ENCODE measurements around the gene OR1N1.
"Not testable (repeated sequence)": the region's sequence is repeated elsewhere in the genome, so short reads cannot be mapped to it uniquely, and the experiment has no call there.

The OR1N1 gene, protein sequence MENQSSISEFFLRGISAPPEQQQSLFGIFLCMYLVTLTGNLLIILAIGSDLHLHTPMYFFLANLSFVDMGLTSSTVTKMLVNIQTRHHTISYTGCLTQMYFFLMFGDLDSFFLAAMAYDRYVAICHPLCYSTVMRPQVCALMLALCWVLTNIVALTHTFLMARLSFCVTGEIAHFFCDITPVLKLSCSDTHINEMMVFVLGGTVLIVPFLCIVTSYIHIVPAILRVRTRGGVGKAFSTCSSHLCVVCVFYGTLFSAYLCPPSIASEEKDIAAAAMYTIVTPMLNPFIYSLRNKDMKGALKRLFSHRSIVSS

GRCh38 chr9:122527193-122527592, at the start of gene OR1N1:
OR1N1 (minus strand) TSS chr9:122527293; CDS start chr9:122527293, 0 bp downstream.
- no peak for DNase-seq

GRCh38 chr9:122572456-122572855, 45.4 kb upstream of the OR1N1 start:
- no peak for DNase-seq

DNA sequence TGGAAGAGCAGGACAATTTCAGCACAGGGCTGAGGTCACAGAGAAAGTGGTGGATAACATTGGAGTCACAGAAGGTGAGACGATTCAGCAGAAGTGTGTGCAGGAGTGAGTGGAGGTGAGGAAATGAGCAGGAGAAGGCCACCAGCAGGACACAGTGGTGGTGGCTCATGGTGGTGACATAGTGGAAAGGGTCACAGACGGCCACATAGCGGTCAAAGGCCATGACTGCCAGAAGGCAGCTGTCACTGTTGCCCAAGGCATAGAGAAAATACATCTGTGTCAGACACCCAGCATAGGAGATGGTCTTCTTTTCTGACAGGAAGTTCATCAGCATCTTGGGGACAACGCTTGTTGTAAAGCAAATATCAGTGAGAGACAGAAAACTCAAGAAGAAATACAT, 40.8 kb upstream of the OR1N1 start:
- DNase-seq = no peak

- DNase-seq = no peak
These were observed 35.2 kb upstream of the OR1N1 start for GRCh38 chr9:122562134-122562760.

DNA sequence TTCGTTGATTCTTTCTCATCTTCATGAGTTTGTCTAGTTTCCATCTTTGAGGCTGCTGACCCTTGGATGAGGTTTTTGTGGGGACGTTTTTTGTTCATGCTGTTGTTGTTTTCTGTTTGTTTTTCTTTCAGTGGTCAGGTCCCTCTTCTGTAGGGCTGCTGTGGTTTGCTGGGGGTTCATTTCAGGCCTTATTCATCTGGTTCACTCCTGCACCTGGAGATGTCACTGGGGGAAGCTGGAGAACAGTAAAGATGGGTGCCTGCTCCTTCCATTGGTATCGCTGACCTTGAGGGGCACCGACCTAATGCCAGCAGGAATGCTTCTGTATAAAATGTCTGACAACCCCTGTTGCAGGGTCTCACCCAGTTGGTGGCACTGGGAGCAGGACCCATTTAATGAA, 34.4 kb upstream of the OR1N1 start:
- no peak for DNase-seq

GRCh38 chr9:122552812-122553211, 25.7 kb upstream of the OR1N1 start, which contains the start of gene OR1N2:
OR1N2 (plus strand) TSS chr9:122553112; CDS start chr9:122553212, 100 bp downstream.
- DNase-seq = no peak

GRCh38 chr9:122551371-122551770, 24.3 kb upstream of the OR1N1 start:
- DNase-seq = no peak

DNA sequence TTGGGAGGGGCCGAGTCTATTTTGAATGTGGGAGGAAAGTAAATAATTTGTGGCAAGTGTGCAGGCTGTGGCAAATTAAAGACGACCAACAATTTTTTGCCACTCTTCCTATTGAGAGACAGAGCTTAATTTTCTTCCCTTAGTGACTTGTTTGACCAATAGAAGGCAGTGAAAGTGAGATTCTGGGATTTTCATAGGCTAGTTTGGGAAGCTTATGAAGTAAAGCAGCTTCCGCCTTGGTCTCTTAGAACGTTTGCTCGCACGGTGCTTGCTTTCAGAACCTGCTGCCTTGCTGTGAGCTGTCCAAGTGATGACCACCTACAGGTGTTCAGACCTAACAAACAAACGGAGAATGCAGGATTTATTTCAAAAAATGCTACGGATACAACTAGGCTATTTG, 19.1 kb upstream of the OR1N1 start:
- DNase-seq = no peak

DNA sequence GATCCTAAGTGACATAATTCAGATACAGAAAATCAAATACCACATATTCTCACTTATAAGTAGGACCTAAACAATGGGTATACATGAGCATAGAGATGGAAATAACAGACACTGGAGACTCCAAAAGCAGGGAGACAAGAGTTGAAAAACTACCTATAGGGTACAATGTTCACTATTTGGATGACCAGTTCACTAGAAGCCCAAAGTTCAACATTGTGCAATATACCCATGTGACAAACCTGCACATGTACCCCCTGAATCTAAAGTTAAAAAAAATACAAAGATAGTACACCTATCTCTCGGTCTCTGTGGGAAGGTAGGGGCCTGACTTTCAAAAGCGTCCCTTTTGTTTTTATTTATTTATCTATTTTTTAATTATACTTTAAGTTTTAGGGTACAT, 11.7 kb upstream of the OR1N1 start:
- no peak for DNase-seq

DNA sequence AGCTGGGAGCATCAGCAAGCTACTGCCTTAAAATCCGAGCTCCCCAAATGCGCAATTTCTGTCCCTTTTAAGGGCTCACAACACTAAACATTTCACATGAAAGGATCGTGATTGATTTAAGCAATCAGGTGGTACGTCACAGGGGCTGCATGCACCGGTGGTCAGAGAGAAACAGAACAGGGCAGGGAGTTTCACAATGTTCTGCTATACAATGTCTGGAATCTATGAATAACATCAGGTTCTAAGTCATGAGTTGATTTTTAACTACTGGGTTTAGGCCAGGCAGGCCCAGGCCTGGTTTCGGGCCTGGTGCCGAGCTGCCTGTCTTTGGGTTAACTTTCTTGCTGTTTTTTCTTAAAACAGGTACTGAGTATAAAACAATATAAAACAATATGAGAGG, 10.0 kb upstream of the OR1N1 start:
- DNase-seq = not testable (repeated sequence)

- no peak for DNase-seq
These were observed 9.0 kb upstream of the OR1N1 start for GRCh38 chr9:122536134-122536533.

GRCh38 chr9:122531157-122531556, 4.1 kb upstream of the OR1N1 start:
- not testable (repeated sequence) for DNase-seq

- no peak for DNase-seq
These were observed 491 bp downstream of the OR1N1 start for GRCh38 chr9:122526602-122527001.

GRCh38 chr9:122519376-122519775, 7.7 kb downstream of the OR1N1 start:
- no peak for DNase-seq

- no peak for DNase-seq
These were observed 8.3 kb downstream of the OR1N1 start, which contains the start of gene OR1J4 for GRCh38 chr9:122518841-122519240. OR1J4 (plus strand) TSS chr9:122519141; CDS start chr9:122519141, 0 bp downstream.

DNA sequence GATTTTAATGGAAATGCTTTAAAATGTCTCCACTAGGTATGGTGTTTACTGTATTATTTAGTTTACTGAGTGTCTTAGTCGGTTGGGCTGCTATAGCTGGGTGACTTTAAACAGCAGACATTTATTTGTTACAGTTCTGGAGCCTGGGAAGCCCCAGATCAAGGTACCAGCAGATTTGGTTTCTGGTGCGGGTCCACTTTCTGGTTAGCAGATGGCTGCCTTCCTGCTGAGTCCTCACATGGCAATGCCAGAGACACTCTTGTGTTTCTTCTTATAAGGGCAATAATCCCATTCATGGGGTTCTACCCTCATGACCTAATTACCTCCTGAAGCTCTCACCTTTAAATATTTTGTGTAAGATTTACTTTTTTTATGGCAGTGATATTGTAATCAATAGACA, 8.9 kb downstream of the OR1N1 start:
- no peak for DNase-seq

DNA sequence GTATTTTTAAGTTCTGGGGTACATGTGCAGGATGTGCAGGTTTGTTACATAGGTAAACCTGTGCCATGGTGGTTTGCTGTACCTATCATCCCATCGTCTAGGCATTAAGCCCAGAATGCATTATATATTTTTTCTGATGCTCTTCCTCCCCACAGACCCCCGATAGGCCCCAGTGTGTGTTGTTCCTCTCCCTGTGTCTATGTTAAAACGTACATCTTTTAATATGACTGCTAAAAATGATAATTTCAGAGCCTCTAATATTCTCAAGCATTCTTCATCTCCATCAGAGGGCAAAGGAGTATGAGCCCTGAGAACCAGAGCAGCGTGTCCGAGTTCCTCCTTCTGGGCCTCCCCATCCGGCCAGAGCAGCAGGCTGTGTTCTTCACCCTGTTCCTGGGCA, 16.6 kb downstream of the OR1N1 start, which contains the start of gene OR1J2:
TSS of gene OR1J2 (plus strand) at position 301 of the 400 bp plus-strand sequence. CDS start at position 301, 0 bp downstream.
- no peak for DNase-seq

DNA sequence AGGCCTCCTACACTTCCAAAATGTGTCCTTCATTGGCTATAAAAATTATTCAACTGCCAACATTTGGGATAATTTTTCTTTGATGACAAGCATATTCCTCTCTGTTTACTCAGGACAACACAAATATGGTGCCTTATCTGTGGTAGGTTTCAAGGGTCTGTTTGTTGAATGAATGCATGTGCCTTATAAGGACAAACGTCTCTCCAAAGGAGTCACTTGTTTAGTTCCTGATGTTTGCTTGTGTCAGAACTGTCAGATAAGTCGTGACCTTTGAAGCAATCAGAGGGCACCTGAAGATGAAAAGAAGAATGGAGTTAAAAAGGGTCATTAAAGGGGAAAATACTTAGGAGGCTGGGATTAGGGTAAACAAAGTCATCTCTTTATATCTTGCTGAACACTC, 20.1 kb downstream of the OR1N1 start:
- DNase-seq = no peak

- DNase-seq = no peak
These were observed 28.2 kb downstream of the OR1N1 start for GRCh38 chr9:122498883-122499288.

- DNase-seq = no peak
These were observed 48.0 kb downstream of the OR1N1 start for GRCh38 chr9:122479062-122479461.

DNA sequence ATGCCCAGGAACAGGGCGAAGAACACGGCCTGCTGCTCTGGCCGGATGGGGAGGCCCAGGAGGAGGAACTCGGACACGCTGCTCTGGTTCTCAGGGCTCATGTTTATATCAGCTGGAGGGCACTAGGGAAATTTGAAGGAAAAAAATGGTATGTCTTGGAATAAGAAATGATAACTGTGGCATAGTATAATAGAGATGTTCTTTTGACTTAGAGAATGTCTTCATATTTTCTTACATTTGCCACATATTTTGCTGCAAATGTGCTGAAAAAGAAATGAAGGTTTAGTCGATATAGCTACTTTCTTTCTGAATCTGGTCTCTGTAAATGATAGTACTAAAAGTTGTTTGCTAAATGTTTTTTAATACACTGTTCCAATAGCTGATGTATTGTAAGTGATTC, 49.3 kb downstream of the OR1N1 start, which contains the start of gene OR1J1:
TSS of gene OR1J1 (minus strand) at position 101 of the 400 bp plus-strand sequence. CDS start at position 101, 0 bp downstream.
- no peak for DNase-seq

GRCh38 chr9:122477346-122477745, 49.7 kb downstream of the OR1N1 start:
- no peak for DNase-seq

Measured in DMS79 treated with DMSO at 0.1 percent for 48 hours (cell line).